ENCODE data around the gene NFE2.
A peak's percentile ranks its signal among the peaks of the same experiment; 100 is the strongest.
"Not testable (repeated sequence)": the region's sequence is repeated elsewhere in the genome, so short reads cannot be mapped to it uniquely, and the experiment has no call there.

NFE2 gene

DNA sequence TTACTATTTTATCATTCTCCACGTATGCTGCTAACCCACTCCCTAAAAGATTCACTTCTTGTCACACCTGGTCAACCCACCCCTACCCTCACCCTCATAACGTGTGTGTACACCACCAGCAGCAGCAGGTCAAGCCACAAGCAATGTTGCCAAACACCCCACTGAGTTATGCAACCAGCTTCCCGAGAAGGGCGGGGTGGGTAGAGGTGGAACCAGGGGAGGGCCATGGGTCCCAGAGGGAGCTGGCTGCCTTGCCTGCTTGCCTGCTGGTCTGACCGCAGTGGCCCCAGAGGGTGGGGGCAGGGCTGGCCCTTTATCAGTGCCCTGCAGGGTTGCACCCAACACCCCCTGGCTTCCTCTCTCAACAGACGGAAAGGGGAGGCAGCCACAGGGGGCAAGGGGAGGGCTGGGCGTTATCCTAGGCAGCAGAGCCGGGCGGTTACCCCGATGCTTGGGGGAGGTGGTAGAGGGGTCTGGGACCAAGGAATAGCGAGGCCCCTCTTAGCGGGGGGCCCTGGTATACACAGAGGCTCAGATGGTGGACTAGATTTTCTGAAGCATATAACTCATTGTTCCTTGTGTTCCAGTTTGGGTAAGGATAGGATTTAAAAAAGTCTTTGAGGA, 3.5 kb upstream of the NFE2 start:
- DNase-seq: no peak

DNA sequence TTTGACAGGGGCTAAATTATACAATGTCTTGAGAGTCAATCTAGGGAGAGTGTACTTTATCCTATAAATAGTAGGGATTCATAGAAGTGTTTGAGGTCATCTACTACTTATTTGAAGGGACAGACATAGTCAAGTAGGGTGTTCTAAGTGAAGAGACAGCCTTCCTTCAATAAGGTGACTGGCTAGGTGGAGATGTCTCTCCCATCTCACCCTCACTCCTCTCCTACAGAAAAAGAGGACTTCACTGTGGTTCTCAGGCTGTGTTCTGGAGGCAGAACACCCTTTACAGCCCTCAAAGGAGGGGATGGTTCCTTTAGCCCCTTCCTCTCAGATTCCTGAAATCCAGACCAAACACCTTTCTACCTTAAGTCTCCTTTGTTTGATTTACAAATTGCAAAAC, 2.8 kb upstream of the NFE2 start:
- no peak for DNase-seq

DNA sequence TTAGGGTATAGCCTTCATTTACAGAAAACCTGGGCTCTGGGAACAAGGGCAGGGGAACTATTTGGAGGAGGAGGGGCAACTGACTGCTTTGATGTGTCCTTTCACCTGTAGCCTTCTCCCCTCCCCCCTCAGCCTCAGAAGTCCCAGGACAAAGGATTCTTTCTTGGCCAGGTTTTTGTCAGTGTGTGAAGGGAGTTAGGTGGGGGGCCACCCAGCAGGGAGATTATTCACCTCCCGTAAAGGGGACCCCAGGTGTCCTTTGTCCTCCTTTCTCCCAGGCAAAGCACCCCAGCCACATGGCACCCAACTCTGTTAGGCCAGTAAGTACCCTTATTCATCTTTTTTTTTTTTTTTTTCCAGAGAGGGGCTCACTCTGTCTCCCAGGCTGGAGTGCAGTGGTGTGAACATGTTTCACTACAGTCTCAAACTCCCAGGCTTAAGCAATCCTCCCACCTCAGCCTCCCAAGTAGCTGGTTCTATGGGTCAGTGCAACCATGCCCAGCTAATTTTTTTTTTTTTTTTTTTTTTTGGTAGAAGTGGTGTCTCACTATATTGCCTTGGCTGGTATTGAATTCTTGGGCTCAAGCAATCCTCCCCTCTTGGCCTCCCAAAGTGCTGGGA, 723 bp upstream of the NFE2 start:
- DNase-seq: no peak

DNA sequence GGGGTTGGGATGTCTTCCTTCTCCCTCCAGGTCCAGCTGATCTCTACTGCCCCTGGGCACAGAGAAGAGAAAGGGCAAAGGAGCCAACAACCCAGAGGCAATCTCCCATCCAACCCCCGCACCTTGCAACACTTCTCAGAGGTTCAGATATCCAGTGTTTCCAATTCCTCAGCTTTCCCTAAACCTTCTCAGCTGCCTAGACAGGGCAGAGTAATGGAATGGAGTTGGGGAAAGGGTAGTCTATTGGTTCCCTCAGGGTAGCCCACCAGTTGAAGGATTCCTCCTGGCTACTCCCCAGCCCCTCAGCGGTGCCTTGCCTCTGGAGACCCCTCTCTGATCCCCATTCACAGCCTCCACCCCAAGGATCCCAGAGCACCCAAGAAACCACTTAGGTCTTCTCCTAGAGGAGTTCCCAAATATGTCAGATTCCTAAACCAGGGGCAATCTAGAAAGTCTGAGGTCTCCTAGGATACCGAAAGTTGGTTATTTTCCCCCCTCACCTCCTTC, 537 bp downstream of the NFE2 start:
- no peak for DNase-seq

DNA sequence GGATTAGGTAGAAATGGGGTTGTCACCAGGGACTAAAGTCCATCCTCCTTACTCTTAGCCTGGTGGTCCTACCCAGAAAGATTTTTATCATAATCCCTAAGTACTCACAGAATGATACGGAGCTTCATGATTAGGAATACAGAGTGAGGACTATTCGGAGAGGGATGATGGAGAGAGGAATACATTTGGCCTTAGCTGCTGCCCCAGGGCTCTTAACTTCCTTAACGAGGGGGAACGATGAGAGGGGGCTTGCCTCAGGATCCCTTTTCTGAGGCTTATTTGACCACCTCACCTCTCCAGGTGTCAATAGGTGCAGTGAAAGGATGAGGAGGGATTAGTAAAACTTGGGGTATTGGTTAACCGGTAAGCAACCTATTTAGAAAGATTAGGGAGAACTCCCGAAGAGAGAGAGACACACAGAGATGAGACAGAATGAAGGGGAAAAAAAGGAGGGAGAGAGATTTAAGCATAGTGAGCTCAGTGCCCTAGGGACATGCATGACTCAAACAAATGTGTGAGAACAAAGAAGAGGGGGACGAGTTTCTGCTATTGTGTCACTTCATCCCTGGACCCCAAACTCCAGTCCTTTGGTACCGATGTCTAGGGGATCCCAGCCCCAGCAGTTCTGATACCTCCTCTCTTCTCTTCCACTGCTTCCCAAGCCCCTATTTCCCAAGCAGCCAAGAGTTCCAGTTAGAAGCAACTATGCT, 1.1 kb downstream of the NFE2 start:
- DNase-seq: no peak

DNA sequence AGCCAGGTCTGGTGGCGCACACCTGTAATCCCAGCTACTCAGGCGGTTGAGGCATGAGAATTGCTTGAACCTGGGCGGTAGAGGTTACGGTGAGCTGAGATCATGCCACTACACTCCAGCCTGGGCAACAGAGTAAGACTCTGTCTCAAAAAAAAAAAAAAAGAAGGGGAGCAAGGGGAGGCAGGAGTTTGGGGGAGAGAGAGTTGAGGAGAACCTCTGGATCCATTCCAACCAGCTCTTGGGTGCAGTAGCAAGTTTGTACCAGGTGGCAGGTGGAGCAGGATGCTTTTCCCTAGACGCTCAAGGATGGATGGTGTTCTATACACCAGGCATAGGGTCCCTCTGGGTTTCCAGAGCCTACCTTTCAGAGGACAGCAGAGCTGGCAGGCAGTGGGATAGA, 1.9 kb downstream of the NFE2 start:
- DNase-seq: no peak

DNA sequence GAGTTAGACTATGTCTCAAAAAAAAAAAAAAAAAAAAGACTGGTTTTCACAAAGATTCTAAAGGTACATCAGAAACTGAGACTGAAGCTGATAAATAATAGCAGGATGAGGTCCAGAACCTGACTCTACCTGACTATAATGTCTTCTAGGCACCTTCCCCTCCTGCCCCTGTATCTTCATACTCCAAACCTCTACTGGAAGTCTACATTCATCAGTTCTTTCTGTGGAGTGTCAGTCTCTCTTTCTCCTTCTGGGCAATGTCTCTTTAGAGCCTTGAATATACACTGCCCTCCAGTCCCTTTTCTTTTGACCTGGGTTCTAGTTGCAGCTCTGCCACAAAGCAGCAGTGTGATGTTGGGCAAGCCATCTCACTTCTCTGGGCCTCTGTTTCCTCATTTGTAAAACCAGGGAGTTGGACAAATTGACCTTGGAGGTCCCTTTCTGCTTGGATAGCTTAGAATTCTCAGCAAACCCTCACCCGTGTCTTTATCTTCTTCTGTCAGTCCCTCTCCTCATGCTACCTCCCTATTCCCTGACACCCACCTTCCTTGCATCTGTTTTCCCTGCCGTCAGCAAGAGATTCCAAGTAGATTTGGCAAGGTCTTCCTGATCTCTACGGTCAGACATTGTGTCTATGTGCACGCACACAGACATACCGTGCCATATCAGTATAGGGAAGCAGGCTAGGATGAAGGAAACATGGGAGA, 4.3 kb downstream of the NFE2 start:
- no peak for DNase-seq

DNA sequence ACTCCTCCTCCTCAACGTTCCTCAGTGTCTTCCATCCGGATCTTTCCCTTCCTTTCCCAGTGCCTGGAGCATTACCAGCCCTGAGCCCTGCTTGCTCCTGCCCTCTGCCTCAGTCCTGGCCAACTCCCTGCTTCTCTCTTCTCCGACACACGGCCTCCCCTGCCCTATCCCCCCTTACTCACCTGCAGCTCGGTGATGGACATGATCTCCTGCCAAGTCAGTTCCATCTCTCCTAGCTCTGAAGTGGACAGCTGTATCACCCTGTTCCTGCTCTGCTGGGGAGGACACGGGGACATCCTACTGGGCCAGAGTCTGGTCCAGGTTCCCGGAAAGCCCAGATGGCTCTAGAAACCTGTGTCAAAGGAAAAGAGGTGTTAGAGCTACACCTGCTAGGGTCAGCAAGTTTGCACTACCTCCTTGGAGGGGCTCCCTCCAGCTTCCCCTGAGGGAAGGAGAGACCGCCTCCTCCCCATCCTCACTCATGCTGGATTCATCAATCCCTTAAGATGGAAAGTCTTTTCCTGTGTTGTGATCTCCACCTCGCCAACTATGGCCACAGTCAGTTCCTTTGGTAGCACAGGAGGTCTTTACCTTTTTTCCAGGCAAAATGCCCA, 5.8 kb downstream of the NFE2 start:
- no peak for DNase-seq

DNA sequence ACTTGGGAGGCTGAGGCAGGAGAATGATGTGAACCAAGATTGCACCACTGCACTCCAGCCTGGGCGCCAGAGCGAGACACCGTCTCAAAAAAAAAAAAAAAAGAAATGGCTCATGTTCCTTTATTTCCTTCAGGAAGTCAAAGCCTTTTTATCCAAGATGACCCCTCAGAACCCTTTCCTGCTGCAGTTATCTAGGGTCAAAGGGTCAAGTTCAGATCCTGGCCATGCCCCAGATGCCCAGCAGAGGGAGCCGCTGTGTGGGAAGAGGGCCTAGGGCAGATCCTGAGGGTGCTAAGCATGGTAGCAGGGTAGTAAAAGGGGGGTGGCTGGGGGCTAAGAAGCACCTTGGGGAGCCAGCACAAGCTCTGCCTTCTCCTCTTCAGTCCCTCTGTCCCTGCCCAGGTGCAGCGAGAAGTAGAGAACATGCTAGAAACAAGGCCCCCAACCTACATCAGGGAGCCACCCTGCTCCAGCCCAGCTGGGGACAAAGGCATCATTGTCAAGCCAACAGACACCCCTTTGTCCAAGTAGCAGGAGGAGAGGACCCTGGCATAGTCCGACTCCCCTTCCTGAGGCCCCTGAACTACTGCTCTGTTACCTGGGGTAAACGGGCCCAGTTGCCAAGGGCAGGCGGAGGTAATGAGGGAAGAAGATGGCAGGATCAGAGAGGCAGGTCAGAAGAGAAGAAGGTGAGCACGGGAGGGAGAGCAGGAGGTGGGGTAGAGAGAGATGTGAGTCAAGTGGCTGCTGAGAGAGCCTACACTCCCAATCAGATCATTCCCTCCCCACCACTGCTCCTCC, 6.5 kb downstream of the NFE2 start:
- peak; percentile 21 for DNase-seq

DNA sequence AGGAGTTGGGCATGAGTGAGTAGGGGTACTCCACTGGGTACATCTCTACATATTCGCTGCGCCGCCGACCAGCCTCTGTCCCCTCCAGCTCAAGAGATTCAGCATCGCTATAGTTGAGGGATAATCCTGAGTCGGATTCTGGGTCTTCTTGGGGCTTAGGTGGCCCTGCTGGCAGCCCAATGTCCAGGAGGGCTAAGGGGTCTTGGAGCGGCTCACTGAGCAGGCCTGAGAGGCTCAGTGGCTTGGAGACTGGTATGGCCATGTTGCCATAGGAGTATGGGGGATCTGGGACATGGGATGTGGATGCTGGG, 7.9 kb downstream of the NFE2 start:
- DNase-seq: no peak

DNA sequence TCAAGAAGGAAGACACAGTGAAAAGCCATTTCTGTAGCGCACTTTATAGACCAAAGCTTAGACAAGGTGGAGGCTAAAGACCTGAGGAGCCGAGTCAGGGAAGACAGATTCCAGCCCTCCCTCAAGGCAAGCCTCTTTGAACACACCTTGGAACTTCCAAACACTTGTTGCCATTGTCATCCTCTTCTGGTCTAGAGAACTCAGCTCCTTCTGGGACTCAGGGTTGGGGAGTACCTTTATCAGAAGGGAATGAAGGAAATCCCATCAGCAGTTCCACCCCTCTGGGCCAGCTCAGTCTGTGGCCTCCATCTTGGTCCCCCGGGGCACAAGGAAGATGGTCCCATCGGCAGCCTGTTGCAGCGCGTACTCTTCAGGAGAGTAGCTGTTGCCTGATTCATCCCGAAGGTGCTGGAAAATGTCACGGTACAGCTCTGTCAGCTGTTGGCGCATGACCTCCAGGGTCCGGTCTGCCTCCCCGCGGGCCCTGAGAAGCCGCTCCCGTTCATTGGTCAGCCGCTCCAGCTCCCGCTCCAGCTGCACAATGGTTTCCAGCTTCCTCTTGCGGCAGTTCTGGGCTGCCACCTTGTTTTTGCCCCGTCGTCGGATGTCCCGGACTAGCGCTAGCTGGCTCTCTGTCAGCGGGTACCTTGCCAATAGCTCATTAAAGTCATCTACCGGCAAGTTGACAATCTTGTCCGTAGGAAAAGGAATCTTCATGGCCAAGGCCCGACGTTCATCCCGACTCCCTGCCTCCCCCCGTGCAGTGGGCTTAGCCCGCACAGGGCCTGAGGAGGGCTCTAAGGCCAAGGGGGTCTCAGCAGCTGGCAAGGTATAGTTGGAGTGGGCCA, 8.5 kb downstream of the NFE2 start:
- no peak for DNase-seq

DNA sequence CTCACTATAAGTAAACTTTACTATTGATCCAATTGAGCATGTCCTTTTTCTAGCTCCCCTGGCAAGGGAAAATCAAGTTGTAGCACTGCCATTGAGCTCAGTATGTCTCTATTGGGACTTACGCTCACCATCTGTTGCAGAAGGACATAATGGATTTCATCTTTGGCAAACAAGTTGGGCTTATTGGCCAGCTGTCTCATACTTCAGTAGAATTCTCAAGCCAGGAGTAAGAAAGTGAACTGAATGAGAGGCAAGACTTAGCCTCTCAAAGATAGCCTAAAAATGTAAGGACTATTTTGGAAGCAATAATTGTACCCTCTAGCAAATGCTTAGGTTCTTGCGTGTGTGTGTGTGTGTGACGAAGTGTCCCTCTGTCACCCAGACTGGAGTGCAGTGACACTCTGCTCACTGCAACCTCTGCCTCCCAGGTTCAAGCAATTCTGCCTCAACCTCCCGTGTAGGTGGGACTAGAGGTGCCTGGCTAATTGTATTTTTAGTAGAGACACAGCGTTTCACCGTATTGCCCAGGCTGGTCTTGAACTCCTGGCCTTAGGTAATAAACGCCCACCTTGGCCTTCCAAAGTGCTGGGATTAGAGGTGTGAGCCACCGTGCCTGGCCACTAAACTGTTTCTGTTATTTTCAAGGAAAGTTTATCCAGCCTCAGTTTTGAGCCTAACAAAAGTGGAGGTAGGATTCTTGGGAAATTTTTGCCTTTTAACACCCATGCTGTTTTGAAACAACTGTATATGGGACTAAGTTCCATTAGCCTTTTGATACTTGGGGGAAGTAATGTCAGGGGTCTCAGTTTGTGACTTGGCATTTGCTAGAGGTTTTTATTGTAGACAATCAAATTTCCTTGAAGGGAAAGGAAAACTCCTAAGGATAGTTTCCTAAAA, 13.3 kb downstream of the NFE2 start:
- no peak for DNase-seq

DNA sequence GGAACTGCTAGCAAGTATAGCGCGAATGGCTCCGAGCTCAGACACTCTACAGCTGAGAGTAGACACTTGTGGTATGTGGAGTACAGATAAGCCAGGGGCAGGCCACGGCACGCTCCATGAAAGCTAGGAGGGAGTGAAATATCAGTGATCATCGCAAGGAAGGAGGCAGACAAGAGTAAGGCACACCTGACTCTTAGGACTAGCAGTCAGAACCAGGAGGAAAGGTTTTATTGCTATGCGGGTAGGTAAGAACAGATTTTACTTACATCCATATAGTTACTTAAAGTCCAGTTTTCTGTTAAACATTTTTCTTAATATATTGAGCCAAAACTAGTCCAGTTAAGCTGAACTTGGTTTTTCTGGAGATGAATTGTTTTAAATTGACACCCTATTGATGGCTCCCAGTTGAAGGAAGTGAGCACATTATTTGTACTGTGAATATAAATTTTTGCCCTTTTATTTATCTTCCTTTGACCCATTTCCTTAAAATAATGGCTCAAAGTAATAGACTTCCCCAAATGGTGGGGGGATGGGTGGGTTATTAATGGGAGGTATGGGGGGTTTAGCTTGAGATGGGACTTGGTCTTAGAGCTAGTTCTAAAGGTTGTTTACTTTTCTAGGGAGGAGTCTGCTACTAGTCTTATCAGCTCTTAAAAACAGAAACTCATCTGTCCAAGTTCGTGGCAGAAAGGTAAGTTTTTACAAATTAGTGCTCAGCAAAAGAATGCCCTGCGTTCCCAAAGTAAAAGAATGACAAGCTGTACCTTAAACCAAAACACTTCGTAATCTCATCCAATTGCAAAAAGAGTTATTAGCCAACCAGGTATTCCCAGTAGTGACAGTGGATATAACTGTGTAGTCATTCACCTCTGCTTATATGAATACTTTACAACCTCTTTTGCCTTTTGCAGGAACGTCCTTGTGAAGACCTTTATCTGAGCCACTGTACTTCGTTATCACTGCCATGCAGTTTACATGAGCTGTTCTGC, 14.5 kb downstream of the NFE2 start:
- DNase-seq: no peak

DNA sequence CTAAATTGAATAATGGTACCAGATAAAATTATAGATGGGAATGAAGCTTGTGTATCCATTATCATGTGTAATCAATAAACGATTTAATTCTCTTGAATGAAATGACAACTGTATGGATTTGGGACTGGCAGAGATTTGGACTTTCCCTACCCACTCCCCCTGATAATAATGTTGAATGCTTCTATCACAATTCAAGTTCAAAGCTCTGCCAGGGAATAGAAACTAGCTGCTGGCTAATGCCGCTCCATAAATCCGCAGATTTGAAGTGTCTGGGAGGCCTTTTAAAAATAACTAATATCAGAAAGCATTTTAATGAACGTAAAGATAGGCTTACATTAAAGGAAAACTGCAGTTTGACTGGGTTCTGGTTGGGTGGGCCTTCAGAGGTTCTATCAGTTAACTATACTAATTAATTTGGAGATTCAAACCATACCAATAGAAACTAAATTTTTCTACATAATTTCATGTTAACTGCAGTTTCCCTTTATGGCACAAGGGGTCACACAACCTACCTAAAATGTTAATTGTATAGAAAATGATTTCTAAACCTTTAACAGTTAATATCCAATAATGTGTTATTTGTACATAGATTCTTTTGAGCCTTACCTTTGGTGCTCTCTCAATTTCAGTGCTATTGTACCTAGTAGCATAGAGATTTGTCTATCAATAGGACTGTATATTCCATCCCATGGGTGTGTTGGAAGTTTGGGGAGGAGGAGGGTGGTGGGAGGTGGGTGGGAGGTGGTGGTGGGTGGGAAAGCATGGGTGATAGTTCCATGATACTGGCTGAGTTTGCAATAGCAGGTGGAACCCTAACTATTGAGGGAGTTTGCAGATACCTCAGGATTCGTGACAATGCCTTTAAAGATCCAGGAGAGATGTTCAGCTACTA, 15.4 kb downstream of the NFE2 start:
- DNase-seq: no peak

DNA sequence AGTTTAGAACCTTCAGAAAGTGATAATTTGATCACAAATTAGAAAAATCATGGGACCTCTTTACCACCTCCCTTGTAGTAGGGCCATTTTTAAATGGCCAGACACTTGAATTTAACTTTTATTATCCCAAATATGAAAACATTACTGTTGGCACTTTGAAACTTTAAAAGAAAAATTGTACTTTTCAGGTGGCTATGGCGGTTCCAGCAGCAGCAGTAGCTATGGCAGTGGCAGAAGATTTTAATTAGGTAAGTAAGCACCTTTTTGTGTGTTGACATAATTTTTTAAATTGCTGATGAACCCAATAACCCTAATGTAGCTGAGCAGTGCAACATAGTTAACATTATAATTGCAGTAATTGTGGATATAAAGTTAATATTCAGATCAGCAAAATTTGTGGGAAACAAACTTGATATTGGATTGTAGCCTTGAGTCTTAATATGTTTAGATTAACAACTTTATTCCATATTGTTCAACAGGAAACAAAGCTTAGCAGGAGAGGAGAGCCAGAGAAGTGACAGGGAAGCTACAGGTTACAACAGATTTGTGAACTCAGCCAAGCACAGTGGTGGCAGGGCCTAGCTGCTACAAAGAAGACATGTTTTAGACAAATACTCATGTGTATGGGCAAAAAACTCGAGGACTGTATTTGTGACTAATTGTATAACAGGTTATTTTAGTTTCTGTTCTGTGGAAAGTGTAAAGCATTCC, 16.6 kb downstream of the NFE2 start:
- DNase-seq: not testable (repeated sequence)

DNA sequence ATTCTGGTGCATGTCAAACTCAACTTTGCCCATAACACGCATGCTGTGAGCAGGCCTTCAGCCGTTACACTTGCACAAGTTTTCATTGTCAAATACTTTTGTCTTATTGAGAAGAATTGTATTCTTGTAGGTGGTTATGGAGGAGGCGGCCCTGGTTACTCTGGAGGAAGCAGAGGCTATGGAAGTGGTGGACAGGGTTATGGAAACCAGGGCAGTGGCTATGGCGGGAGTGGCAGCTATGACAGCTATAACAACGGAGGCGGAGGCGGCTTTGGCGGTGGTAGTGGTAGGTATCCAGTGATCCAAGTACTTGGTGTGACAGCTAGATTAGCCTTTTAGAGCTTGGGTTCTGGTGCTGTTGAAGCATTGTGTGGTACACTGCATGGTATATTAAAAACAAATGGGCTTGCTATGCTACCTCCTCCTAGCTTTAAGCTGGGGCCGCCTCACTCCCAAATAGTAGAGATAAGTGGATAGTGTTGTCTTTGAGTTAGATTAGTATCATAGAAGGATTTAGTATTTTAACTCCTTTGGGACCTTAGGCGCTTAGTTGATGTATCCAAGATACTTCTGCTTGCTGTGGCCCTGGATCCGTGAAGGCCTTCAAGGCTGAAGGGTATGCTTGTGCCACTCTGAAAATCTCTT, 17.7 kb downstream of the NFE2 start:
- DNase-seq: no peak

DNA sequence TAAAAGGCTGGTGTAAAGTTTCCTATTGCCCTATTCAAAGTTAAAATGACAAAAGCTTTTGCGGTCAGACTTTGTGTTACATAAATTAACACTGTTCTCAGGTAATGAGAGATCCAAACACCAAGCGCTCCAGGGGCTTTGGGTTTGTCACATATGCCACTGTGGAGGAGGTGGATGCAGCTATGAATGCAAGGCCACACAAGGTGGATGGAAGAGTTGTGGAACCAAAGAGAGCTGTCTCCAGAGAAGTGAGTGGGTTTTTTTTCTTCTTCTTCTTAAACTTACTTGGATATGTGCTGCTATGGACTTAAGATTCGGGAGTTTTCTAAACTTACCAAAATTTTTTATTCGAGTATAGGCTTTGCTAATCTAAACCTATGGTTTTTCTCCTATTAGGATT, 19.1 kb downstream of the NFE2 start:
- DNase-seq: not testable (repeated sequence)

Data from NCI-H2029 treated with DMSO at 0.1 percent for 48 hours (cell line).